Esophagus muscularis mucosa (tissue), 4 donors: ENCODE data around the gene IMP4. TPM values are rescaled to one million over a fixed set of nuclear protein-coding genes. Genes with fewer than 3 reads are reported as not detected.

Source experiments
- DNase-seq: peaks from one replicate; pipeline ENCODE4 v3.0.0-alpha.2; 2017; ENCODE audit errors: extremely low spot score
- H3K27ac ChIP-seq, 4 donors: fragments of 200-600 bp; sonication (generic); replicated peaks in 1 of 4; 1 replicate in 3 of 4; 2 replicates in 1 of 4; pipeline ENCODE4 v1.5.1; 2016 to 2019; ENCODE audit warnings: mild to moderate bottlenecking in 1 of 4
- H3K27me3 ChIP-seq, 4 donors: fragments of 200-600 bp; sonication (generic); one replicate each; pipeline versions ENCODE4 v1.5.1 to v1.6.0; 2016 to 2019
- H3K36me3 ChIP-seq, 4 donors: fragments of 200-600 bp; sonication (generic); one replicate each; pipeline ENCODE4 v1.5.1; 2016 to 2019
- H3K4me1 ChIP-seq, 4 donors: fragments of 200-600 bp; sonication (generic); one replicate each; pipeline ENCODE4 v1.5.1; 2016 to 2019
- H3K4me3 ChIP-seq, 4 donors: fragments of 200-600 bp; sonication (generic); 1 replicate in 2 of 4; 2 replicates in 2 of 4; pipeline ENCODE4 v1.5.1; 2016 to 2019; ENCODE audit warnings: mild to moderate bottlenecking in 4 of 4, moderate library complexity in 1 of 4
- H3K9me3 ChIP-seq, 4 donors: fragments of 200-600 bp; sonication (generic); 1 replicate in 3 of 4; 2 replicates in 1 of 4; pipeline ENCODE4 v1.5.1; 2016 to 2019
- CTCF ChIP-seq, 3 experiments: fragments of 200-600 bp in 2 of 3; fragments of 450-650 bp in 1 of 3; sonication (generic) in 2 of 3; IDR thresholded peaks; one replicate each; pipeline ENCODE4 v1.5.1; 2017 to 2019; ENCODE audit warnings: antibody characterized with exemption in 3 of 3, mild to moderate bottlenecking in 2 of 3, moderate library complexity in 1 of 3
- EP300 ChIP-seq: sonication (generic); formaldehyde crosslinking; IDR thresholded peaks from one replicate; pipeline ENCODE4 v1.6.1; 2017; ENCODE audit warnings: antibody characterized with exemption
- POLR2A ChIP-seq: fragments of 450-650 bp; IDR thresholded peaks from one replicate; pipeline ENCODE4 v1.6.1; 2017; ENCODE audit warnings: antibody characterized with exemption, moderate library complexity, mild to moderate bottlenecking, low read depth
- POLR2AphosphoS5 ChIP-seq, 2 donors: sonication (generic); formaldehyde crosslinking; IDR thresholded peaks; one replicate each; pipeline ENCODE4 v1.6.1; 2017; ENCODE audit warnings: antibody characterized with exemption in 2 of 2
- WGBS: methylation state at CpG from one replicate; pipeline ENCODE4 v1.1.5; 2018; 5-methylcytosine and 5-hydroxymethylcytosine counted together
- intact Hi-C: fragments of 100-400 bp; cut with DNase I; formaldehyde crosslinking; loops from one replicate; pipeline ENCODE4 v1.15.1; 2023
- total RNA-seq, 4 donors: library from RNA; depleted of rRNA; stranded (reverse); fragments of >200 nt; gene quantifications; one replicate each; pipeline versions ENCODE4 v1.1.0 to v1.2.1, GENCODE V29; 2016

Gene IMP4
- total RNA-seq, 4 donors from 2014 or later: 94.7 to 139 (median 114) TPM

- Histone ChIP-seq H3K36me3 (peaks cover 33 to 58% (median 48%) of the 10 kb centered on the region in 4 donors), H3K9me3 (no peaks in the 10 kb centered on the region), H3K4me1 (peaks cover 22 to 30% (median 26%) of the 10 kb centered on the region in 4 donors), H3K27me3 (no peaks in the 10 kb centered on the region), H3K27ac (no peak overlapping the region), H3K4me3 (no peak overlapping the region)
- TF ChIP-seq EP300 (no peak), CTCF (IDR thresholded peaks at IDR 0.05) (no peak), POLR2AphosphoS5 (IDR thresholded peaks at IDR 0.05) (no peak), POLR2A (no peak)
- no peak for DNase-seq
- WGBS: 96% methylated on average over 11 of the region's 13 CpGs
- intact Hi-C loops: no loop called here
Observed at GRCh38 chr2:130345091-130345490, 2.4 kb downstream of the IMP4 start.

DNA sequence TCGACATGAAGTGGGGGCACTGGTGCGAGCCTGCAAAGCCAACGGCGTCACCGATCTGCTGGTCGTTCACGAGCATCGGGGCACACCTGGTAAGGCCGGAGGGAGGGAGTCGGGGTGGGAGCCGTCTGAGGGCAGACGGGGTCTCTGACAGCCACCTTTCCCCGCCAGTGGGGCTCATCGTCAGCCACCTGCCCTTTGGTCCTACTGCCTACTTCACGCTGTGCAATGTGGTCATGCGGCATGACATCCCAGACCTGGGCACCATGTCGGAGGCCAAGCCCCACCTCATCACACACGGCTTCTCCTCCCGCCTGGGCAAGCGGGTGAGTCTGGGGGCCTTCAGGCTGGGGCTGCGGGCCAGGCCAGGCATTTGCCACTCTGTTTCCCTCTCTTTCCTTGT lies 2.9 kb downstream of the IMP4 start:
- Histone ChIP-seq H3K36me3 (peaks cover 33 to 53% (median 46%) of the 10 kb centered on the region in 4 donors), H3K9me3 (no peaks in the 10 kb centered on the region), H3K27ac (no peak overlapping the region), H3K27me3 (no peaks in the 10 kb centered on the region), H3K4me3 (no peak overlapping the region), H3K4me1 (peaks cover 22 to 28% (median 25%) of the 10 kb centered on the region in 4 donors)
- DNase-seq: no peak
- 92% methylated on average over 19 of the region's 21 CpGs for WGBS
- intact Hi-C loops: no loop called here
- TF ChIP-seq POLR2A: no peak
- TF ChIP-seq CTCF (IDR thresholded peaks at IDR 0.05): no peak
- TF ChIP-seq POLR2AphosphoS5 (IDR thresholded peaks at IDR 0.05): no peak
- TF ChIP-seq EP300: no peak

GRCh38 chr2:130346041-130346740 lies 3.5 kb downstream of the IMP4 start:
- Histone ChIP-seq H3K27me3 (no peaks in the 10 kb centered on the region), H3K4me3 (no peak overlapping the region), H3K27ac (no peak overlapping the region), H3K36me3 (peaks cover 33 to 51% (median 45%) of the 10 kb centered on the region in 4 donors), H3K9me3 (no peaks in the 10 kb centered on the region), H3K4me1 (peaks cover 16 to 22% (median 20%) of the 10 kb centered on the region in 4 donors)
- TF ChIP-seq POLR2A (no peak), CTCF (IDR thresholded peaks at IDR 0.05) (no peak), EP300 (no peak), POLR2AphosphoS5 (IDR thresholded peaks at IDR 0.05) (no peak)
- WGBS: 93% methylated on average over 20 of the region's 26 CpGs
- DNase-seq: peak; percentile 39
- intact Hi-C loops: no loop called here

- TF ChIP-seq POLR2A (no peak), POLR2AphosphoS5 (IDR thresholded peaks at IDR 0.05) (no peak), CTCF (IDR thresholded peaks at IDR 0.05) (no peak)
- Histone ChIP-seq H3K36me3 (peaks cover 33 to 51% (median 45%) of the 10 kb centered on the region in 4 donors), H3K4me1 (peaks cover 11 to 17% (median 16%) of the 10 kb centered on the region in 4 donors), H3K27ac (no peak overlapping the region), H3K9me3 (no peaks in the 10 kb centered on the region), H3K4me3 (no peak overlapping the region), H3K27me3 (no peaks in the 10 kb centered on the region)
- 80% methylated on average over 4 of the region's 4 CpGs for WGBS
- DNase-seq: no peak
- intact Hi-C loops: no loop called here
Observed at GRCh38 chr2:130346741-130347066, 4.0 kb downstream of the IMP4 start.
